ENCODE results near the gene BEX4.
"Not testable (repeated sequence)": the region's sequence is repeated elsewhere in the genome, so short reads cannot be mapped to it uniquely, and the experiment has no call there.

Gene BEX4, protein sequence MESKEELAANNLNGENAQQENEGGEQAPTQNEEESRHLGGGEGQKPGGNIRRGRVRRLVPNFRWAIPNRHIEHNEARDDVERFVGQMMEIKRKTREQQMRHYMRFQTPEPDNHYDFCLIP

DNA sequence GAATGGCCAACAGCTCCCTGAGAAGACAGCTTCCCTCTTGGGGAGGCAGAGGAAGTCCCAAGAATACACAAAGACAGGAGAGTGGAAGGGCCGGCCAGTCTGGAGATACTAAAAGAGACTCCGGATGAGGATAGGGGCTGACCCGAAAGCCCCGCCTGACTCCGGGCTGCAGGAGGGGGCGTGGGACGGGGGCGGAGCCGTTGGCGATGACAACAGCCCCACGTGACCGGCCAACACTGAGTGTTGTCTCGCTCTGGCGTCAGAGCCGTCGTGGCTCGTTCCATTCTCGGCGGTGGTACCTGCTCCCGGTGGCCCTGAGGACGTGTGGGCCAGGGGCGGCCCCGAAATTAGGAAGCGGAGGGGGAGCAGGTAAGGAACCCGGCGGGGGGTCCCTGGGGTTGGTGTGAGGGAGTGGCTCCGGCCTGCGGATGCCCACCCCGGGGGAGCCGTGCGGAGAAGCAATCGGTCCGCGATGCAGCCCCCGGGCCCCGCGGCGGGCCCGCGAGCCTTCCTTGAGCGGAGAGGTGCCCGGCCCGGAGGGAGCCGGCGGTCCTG, at the start of gene BEX4:
Gene BEX4, plus strand, starts transcription at position 239 of the 555 bp plus-strand sequence. CDS start 1,046 bp downstream, outside the sequence.
- DNase-seq (ENCODE audit: low read depth in 3 of 3): peak; percentile 55 to 73 (median 69)

DNA sequence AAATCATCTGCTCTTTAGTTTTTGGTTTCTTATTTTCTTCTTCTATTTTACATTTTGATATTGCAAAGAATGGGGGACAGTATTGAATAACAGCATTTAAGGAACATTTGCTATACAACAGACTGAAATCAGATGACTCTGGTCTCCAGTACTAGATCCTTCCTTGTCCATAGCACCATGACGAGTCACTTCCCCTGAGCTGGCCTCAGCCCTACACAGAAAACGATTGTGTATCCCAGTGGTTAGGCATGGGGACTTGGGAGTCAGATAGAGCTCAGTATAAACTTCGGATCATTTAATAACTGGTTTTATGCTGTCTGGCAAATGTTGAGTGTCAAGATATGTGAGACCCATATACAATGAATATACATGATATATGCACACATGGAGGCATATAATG, 44.7 kb upstream of the BEX4 start:
- no peak for DNase-seq (ENCODE audit: low read depth in 3 of 3)

DNA sequence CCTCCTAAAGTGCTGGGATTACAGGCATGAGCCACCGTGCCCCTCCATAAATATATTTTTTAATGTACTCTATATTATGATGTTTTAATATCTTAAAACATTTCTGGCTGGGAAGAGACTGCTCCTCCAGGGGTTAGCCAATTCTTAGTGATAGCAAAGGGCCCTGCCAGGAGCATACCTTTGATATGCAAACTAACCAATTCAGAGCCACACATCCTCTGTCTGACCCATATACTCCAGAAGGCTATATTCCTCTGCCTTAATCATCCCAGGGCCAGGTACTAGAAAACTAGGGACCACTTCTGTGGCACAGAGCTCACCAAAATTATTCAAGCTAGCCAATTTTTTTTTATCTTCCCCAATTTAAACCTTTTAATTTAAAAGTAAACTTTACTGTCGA, 43.6 kb upstream of the BEX4 start:
- DNase-seq (ENCODE audit: low read depth in 3 of 3): no peak

DNA sequence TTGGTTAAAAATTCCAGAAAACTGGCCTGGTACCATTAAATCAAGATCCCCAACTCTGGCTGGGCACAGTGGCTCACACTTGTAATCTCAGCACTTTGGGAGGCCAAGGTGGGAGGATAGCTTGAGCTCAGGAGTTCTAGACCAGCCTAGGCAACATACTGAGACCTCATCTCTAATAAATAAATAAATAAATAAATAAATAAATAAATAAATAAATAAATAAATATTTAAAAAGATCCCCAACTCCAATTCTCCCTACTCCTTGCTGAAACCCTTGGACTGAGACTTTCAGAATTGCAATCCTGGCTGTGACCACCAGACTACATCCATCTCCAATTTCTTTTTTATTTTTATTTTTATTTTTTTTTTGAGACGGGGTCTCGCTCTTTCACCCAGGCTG, 39.7 kb upstream of the BEX4 start:
- not testable (repeated sequence) for DNase-seq (ENCODE audit: low read depth in 3 of 3)

DNA sequence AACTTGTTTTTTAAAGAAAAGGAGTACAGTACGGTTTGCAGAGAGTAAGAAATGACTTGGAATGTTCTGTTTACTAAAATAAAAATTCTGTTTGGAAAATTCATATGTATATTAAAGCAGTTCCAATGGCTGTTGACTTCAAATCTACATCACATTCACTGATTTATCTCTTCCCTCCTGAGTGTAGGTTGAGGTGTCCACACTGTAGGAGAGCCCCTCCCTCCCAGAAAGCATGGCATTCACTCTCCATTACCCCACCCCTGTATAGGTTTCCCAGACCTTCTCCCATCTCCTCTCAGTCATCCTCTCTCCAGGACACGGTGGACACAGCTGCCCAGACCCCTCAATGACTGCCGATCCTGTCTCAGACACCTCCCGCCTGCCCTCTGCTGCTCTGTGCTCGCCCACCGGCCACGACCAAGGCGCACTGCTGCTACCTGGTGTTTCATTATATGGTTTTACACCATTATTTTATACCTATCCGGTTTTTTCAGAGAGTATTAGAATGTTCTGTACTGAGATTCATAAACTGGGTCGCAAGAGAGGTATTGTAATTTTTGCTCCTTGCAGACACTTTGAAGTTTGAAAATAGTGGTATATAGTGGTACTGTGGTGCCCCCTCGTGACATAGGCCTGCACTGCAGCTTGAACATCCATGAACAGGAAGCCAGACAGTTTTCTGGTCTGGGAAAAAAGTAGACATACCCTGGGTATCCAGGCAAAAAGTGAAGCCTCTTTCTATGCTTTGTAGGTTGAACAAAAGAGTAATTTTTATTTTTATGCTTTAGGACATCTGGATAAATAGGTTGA, 38.8 kb upstream of the BEX4 start:
- peak; percentile 15 to 41 (median 25) for DNase-seq (ENCODE audit: low read depth in 3 of 3)

DNA sequence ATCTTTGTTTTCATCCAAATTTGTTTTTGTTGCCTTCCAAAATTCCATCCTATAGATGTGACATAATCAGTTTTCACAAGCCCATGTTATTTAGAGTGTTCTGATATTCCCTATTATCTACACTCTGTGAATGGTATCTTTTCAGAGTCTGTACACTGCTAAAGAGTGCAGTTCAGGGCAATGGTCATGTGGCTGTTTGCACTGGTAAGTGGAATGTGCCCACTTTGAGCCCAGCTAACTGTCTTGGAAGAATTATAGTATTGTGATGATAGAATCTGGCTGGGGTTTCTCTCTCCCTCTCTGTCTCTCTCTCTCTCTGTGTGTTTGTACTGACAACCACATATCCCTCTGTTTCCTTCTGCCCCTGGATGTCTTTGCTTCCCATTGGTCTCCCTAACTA, 37.4 kb upstream of the BEX4 start:
- DNase-seq (ENCODE audit: low read depth in 3 of 3): no peak

DNA sequence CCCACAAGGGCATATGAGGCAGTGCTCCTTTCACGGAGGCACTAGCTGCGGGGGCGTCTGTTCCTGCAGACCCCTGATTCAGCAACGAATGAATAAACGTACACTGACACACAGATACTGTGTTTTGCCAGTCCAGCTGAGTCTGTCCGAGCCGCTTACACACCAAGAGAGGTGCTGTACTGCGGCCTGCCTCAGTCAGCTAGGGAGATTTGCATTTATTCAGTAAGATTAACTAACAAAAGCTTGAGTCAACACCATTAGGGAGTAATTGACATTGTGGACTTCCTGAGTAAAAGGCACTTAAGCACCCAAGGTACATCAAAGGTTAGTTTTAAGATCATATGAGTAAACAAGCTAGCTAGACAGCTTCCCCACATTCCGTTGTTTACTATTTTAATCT, 31.0 kb upstream of the BEX4 start:
- no peak for DNase-seq (ENCODE audit: low read depth in 3 of 3)

DNA sequence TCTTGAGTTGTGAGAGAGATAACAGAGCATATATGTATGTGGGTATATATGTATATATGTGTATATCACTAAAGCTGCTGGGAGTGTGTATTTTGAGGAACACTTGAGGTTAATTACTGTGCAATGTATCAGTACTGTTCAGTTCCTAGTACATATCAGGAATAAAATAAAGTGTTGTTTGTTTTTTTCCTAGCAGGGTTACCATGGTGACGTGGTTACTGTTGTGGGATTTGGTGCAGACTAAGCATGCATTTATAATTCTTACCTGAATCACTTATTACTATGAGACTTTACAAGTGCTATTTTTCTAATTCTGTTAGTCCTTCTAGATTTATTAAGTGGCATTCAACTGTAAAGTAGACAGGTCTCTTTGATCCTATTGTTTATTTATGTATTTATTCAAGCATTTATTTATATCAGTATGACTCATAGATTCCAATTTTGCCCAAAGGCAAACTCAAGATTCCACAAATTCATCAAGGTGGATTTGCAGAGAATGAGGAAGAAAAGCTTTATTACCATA, 26.9 kb upstream of the BEX4 start:
- DNase-seq (ENCODE audit: low read depth in 3 of 3): no peak

DNA sequence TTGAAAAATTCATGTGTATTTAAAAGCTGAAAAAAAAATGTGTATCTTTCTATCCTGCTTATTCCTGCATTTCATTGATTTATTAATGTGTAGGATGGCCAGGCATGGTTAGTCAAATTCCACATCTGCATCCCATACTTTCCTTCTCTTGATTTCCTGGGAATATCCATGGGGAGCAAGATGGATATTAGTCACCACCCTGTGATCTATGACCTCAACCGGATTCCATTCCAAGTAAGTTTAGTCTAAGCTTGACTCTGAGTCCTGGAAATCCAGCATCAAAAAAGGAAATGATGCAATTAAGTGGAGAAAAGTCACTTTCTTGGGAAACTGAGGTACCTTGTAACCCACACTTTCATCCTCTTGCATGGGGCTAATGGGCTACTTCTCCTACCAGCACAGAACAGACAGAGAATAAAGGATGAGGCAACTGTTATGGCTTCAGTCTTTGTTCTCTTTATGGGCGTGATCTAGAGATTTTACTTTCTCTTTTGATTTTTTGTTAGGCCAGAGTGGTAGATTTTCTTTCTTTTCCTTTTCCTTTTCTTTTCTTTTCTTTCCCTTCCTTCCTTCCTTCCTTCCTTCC, 17.1 kb upstream of the BEX4 start:
- no peak for DNase-seq (ENCODE audit: low read depth in 3 of 3)

DNA sequence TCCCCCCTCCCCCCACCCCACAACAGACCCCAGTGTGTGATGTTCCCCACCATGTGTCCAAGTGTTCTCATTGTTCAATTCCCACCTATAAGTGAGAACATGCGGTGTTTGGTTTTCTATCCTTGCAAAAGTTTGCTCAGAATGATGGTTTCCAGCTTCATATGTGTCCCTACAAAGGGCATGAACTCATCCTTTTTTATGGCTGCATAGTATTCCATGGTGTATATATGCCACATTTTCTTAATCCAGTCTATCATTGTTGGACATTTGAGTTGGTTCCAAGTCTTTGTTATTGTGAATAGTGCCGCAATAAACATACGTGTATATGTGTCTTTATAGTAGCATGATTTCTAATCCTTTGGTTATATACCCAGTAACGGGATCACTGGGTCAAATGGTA, 16.2 kb upstream of the BEX4 start:
- DNase-seq (ENCODE audit: low read depth in 3 of 3): not testable (repeated sequence)

DNA sequence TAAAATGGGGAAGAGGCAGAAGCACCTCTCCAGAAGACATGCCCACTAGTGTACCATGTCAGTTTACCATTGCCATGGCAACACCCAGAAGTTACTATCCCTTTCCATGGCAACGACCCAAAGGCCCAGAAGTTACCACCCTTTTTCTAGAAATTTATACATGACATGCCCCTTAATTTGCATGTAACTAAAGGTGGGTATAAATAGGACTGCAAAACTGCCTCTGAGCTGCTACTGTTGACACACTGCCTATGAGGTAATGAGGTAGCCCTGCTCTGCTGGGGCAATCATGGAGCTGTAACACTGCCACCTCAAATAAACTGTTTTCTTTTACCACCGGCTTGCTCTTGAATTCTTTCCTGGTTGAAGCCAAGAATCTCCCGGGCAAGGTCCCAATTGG, 13.9 kb upstream of the BEX4 start:
- no peak for DNase-seq (ENCODE audit: low read depth in 3 of 3)

DNA sequence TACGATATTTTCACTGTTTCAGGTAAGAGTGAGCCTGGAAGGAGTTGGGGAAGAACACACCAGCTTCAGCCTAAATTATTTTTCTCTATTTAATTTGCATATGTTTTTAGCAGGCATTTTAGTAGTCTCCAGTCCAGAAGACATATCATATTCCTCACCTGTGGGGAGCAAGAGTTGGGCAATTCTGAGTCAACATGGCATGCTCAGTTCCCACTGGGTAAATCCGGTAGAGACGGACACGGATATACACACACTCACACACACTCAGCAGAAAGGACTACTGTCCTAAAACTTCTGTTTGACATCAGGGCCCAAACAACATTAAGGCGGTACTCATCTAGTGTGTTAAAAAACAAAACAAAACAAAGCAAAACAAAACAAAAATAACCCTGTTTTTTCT, 4.9 kb upstream of the BEX4 start:
- DNase-seq (ENCODE audit: low read depth in 3 of 3): no peak

DNA sequence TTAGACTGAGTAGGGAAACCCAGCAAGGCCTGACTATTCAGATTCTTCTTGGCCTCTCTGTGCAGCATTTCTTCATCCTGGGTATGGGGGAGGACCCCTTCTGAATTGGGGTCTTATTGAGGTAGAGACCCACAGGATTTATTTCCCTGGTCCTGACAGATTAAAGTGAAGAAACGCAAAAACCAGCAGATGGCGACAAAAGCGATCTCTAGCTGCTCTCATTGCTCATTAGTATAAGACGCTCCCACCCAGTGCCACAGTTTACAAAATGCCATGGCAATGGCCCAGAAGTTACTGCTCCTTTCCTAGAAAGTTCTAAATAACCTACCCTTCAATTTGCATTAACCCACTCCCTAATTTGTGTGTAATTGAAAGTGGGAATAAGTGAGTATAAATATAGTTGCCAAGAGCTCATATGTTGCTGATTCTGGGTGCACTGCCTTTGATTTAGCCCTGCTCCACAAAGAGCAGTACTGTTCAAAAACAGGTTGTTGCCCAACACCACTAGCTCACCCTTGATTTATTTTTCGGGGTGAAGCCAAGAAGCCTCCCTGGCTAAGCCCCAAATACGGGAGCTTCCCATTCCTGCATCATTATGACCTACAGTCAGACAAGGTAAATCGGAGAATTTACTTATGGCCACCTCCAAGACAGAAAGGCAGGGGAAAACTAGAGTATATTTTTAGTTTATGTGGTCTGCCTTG, 3.7 kb upstream of the BEX4 start:
- DNase-seq (ENCODE audit: low read depth in 3 of 3): peak in 2 of 3 donors; percentile 6 to 39

DNA sequence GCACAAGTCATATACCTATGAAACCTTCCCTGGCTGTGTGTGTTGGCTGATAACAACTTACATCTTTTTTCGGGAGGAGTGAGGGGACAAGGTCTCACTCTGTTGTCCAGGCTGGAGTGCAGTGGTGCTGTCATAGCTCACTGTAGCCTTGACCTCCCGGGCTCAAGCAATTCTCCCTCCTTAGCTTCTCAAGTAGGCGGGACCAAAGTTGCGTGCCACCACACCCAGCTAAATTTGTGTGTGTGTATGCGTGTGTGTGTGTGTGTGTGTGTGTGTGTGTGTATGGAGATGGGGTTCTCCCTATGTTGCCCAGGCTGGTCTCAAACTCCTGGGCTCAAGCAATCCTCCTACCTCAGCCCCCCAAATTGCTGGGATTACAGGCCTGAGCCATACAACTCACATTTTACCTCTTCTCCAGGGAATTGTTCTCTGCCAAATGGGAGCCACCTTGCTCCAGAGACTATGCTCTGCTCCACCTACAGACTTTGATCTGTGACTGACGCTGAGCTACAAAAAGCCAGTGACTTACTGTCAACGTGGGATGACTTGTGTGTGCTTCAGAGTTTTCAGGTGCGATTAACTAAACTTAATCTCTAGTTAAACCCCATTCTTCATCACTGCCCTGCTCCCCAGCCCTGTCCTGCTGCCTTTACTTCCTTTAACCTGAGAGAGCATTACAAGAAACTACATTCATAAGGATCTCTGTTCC, 2.0 kb upstream of the BEX4 start:
- DNase-seq (ENCODE audit: low read depth in 3 of 3): no peak

DNA sequence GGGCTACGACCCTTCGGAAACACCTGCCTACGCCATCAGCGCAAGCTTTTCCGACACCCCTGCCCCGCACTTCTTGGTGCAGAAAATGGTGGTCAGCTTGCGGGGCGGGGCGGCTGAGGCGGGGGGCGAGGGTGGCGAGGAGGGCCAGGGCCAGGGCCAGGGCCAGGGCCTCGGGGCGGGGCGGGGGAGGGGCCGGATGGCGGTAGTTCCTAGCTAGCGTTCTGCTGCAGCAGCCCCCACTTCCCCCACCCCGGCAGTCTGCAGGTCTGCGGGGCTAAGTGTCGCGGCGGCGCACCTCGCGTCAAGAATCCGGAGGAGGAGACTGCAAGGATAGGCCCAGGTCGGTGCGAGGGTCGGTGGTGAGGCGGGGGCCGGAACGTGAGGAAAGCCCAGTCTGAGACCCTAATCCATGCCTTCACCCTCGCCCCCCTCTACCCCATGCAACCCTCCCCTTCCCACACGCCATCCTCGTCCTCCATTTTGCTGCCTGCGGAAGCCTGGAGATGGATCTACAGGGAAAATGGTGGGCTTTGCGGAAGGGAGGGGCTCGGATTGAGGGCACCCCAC, 600 bp downstream of the BEX4 start:
- peak in 1 of 3 donors; percentile 8 for DNase-seq (ENCODE audit: low read depth in 3 of 3)

DNA sequence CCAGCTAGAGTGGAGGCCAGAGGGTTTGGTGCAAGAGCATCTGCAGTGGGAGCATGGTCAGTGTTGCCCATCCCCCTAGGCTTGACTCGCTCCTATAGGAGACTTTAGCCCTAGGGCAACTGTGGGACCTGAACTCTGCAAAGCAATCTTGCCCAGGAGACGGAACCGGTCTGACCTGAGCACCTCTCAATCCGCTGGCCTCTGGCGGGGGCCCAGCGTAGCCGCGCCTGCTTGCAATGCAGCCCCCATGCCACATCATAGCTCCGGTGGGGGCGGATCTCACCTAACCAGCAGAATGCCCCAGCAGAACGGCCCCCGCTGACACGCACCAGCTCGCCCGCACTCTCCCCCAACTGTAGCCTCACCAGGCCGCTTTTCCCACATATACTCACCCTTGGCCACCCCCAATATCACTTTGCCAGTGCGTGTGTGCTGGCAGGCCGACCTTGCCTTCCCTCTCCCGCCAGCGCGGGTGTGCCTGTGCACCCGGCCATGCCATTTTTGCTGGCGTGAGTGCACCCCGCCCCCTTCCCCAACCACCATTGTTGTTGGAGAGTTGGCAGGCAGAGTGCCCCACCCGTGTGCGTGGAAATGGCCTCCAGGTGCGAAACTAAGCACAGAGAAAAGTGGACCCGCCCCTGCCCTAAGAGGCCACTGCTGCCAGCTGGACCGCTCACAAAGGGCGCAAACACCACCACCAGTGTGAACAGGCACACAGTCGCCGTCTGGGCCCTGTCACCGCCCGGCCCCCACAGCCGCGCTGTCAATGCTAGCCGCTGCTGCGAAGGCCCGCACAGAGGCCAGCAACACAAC, 5.8 kb downstream of the BEX4 start:
- no peak for DNase-seq (ENCODE audit: low read depth in 3 of 3)

DNA sequence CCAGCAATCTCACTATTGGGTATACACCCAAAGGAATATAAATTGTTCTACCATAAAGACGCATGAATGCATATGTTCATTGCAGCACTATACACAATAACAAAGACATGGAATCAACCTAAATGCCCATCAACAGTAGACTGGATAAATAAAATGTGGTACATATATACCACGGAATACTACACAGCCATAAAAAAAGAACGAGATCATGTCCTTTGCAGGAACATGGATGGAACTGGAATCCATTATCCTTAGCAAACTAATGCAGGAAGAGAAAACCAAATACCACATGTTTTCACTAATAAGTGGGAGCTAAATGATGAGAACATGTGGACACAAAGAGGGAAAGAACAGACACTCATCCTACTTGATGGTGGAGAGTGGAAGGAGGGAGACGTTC, 11.0 kb downstream of the BEX4 start:
- DNase-seq (ENCODE audit: low read depth in 3 of 3): not testable (repeated sequence)

DNA sequence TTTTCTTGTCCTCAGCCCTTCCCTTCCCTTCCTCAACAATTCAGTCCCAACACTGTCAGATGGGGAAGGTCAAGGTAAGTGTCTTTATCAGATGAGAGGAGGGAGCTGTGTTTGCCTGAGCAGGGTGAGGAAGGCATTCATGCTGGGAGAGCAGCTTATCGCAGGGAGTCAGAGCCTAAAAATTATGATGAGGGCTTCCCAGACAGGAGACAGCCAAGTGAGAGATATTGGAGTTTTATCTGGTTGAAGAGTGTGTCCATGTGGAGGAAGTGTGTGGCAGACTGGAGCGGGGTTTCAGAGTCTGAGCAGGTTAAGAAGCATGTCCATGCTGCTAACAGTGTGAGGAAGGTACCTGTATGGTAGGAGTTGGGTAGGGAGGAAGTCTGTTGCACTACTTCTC, 18.4 kb downstream of the BEX4 start:
- DNase-seq (ENCODE audit: low read depth in 3 of 3): no peak

DNA sequence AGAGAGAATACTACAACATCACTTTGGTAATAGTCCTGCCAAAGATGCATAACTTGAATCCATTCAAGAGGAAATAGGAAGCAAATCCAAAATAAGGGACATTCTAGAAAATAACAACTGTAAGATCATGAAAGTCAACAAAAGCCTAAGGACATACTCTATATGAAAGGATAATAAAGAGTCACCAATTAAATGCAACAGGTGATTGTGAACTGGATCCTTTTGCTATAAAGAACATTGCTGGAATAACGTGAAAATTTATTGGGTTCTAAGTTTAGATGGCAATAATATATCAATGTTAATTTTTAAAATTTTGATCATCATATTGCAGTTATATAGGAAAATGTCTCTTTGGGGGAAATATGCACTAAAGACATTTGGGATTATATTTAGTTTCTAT, 20.0 kb downstream of the BEX4 start:
- no peak for DNase-seq (ENCODE audit: low read depth in 3 of 3)

DNA sequence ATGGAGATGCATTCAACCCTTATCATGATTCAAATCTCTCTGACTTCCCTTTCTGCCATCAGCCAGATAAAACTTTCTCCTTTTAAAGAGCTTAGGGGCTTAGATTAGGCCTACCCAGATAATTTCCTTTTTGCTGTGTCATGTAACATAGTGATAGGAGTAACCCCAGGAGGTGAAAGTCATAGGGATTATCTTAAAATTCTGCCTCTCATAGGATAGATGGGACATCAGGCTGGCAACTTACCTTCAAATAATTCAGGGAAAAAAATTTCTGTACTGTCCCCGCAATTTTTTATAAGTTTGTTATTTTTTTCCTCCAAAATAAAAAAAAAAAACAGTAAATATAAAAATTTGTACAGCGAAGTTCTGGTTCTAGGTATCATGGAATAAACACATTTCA, 20.7 kb downstream of the BEX4 start:
- not testable (repeated sequence) for DNase-seq (ENCODE audit: low read depth in 3 of 3)
